HG02610 (cell line): ENCODE results near the gene ZBTB20.

Experiments
- ATAC-seq: cut with Tn5 transposase; IDR thresholded peaks from one replicate; pipeline ENCODE4 v1.9.1; 2021; ENCODE audit warnings: mild to moderate bottlenecking, moderate library complexity; ENCODE audit not compliant: unreplicated experiment

ZBTB20 gene

GRCh38 chr3:114456742-114457141, 690.3 kb downstream of the ZBTB20 start:
- ATAC-seq = peak; percentile 85

- no peak for ATAC-seq
Measured at GRCh38 chr3:114455432-114455831, 691.7 kb downstream of the ZBTB20 start.

GRCh38 chr3:114454551-114455251, 692.4 kb downstream of the ZBTB20 start:
- ATAC-seq = no peak

GRCh38 chr3:114453361-114453780, 693.7 kb downstream of the ZBTB20 start:
- no peak for ATAC-seq

- ATAC-seq = no peak
Measured at GRCh38 chr3:114452937-114453336, 694.2 kb downstream of the ZBTB20 start.

GRCh38 chr3:114452256-114452655, 694.8 kb downstream of the ZBTB20 start:
- ATAC-seq = no peak

- ATAC-seq = no peak
Measured at GRCh38 chr3:114451561-114452018, 695.5 kb downstream of the ZBTB20 start.

- no peak for ATAC-seq
Measured at GRCh38 chr3:114451051-114451451, 696.0 kb downstream of the ZBTB20 start.

GRCh38 chr3:114450008-114450596, 697.0 kb downstream of the ZBTB20 start:
- no peak for ATAC-seq

GRCh38 chr3:114449271-114450007, 697.6 kb downstream of the ZBTB20 start:
- ATAC-seq = no peak

- ATAC-seq = no peak
Measured at GRCh38 chr3:114447950-114448479, 699.1 kb downstream of the ZBTB20 start.

- no peak for ATAC-seq
Measured at GRCh38 chr3:114447545-114447944, 699.5 kb downstream of the ZBTB20 start.

- no peak for ATAC-seq
Measured at GRCh38 chr3:114446600-114446999, 700.5 kb downstream of the ZBTB20 start.

- no peak for ATAC-seq
Measured at GRCh38 chr3:114445233-114445632, 701.9 kb downstream of the ZBTB20 start.

GRCh38 chr3:114444216-114444615, 702.9 kb downstream of the ZBTB20 start:
- no peak for ATAC-seq

- no peak for ATAC-seq
Measured at GRCh38 chr3:114442246-114442645, 704.8 kb downstream of the ZBTB20 start.

- ATAC-seq = no peak
Measured at GRCh38 chr3:114441386-114441785, 705.7 kb downstream of the ZBTB20 start.

GRCh38 chr3:114440700-114441099, 706.4 kb downstream of the ZBTB20 start:
- ATAC-seq = no peak

- no peak for ATAC-seq
Measured at GRCh38 chr3:114439284-114439683, 707.8 kb downstream of the ZBTB20 start.

GRCh38 chr3:114437897-114438296, 709.2 kb downstream of the ZBTB20 start:
- peak; percentile 47 for ATAC-seq

GRCh38 chr3:114436182-114436581, 710.9 kb downstream of the ZBTB20 start:
- ATAC-seq = no peak
